Parathyroid adenoma (tissue), 2 donors: ENCODE data around the gene MGAT4C.
"Not testable (repeated sequence)": the region's sequence is repeated elsewhere in the genome, so short reads cannot be mapped to it uniquely, and the experiment has no call there.

Experiments used
- H2AFZ ChIP-seq: fragments of 300-600 bp; sonication (generic); one replicate; pipeline ENCODE4 v1.7.0; 2017; ENCODE audit warnings: antibody characterized with exemption, mild to moderate bottlenecking
- H3K27ac ChIP-seq: fragments of 300-600 bp; sonication (generic); one replicate; pipeline ENCODE4 v1.7.0; 2017
- H3K27me3 ChIP-seq: fragments of 300-600 bp; sonication (generic); one replicate; pipeline ENCODE4 v1.7.0; 2017; ENCODE audit warnings: low read length; ENCODE audit not compliant: control insufficient read depth, insufficient read depth
- H3K36me3 ChIP-seq: fragments of 300-600 bp; sonication (generic); one replicate; pipeline ENCODE4 v1.7.0; 2017; ENCODE audit warnings: low read length; ENCODE audit not compliant: control insufficient read depth, insufficient read depth
- H3K4me1 ChIP-seq: fragments of 300-600 bp; sonication (generic); one replicate; pipeline ENCODE4 v1.7.0; 2017; ENCODE audit warnings: control low read depth
- H3K4me2 ChIP-seq: fragments of 300-600 bp; sonication (generic); one replicate; pipeline ENCODE4 v1.7.0; 2017; ENCODE audit warnings: low read length
- H3K4me3 ChIP-seq: fragments of 300-600 bp; sonication (generic); one replicate; pipeline ENCODE4 v1.7.0; 2017; ENCODE audit warnings: low read depth, low read length
- H3K79me2 ChIP-seq: fragments of 300-600 bp; sonication (generic); one replicate; pipeline ENCODE4 v1.7.0; 2017; ENCODE audit warnings: control low read depth
- H3K9ac ChIP-seq: fragments of 300-600 bp; sonication (generic); one replicate; pipeline ENCODE4 v1.7.0; 2017; ENCODE audit warnings: mild to moderate bottlenecking
- H3K9me3 ChIP-seq: fragments of 300-600 bp; sonication (generic); one replicate; pipeline ENCODE4 v1.7.0; 2017; ENCODE audit warnings: low read length; ENCODE audit not compliant: control insufficient read depth
- CTCF ChIP-seq: fragments of 300-600 bp; sonication (generic); IDR thresholded peaks from one replicate; pipeline ENCODE4 v1.7.0; 2017; ENCODE audit warnings: antibody characterized with exemption, mild to moderate bottlenecking
- donor health status: primary hyperparathyroidism.

MGAT4C gene

GRCh38 chr12:86081843-86082242 lies 174.3 kb downstream of the MGAT4C start:
- Histone ChIP-seq H3K4me2 (no peak overlapping the region), H3K27ac (no peak overlapping the region)
- TF ChIP-seq CTCF = no peak

DNA sequence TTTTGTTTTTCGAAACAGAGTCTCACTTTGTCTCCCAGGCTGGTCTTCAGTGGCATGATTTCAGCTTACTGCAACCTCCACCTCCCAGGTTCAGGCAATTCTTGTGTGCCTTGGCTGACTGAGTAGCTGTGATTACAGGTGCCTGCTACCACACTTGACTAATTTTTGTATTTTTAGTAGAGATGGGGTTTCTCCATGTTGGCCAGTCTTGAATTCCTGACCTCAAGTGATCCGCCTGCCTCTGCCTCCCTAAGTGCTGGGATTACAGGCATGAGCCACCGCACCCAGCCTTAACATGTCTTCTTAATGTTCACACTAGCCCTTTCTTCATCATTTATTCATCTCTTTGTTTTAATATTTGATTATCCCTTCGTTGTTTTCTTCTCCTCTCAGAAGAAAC lies 197.1 kb downstream of the MGAT4C start:
- H3K27me3 ChIP-seq, H3K4me2 ChIP-seq, H3K9ac ChIP-seq, H3K4me1 ChIP-seq, H3K36me3 ChIP-seq, H3K27ac ChIP-seq, H3K79me2 ChIP-seq, H2AFZ ChIP-seq, H3K4me3 ChIP-seq, H3K9me3 ChIP-seq: not testable (repeated sequence)

More at GRCh38 chr12:86081843-86082242, 174.3 kb downstream of the MGAT4C start:
- Histone ChIP-seq H3K9ac (no peak overlapping the region), H3K36me3 (no peaks in the 10 kb centered on the region), H2AFZ (no peak overlapping the region), H3K9me3 (no peaks in the 10 kb centered on the region), H3K79me2 (no peaks in the 10 kb centered on the region), H3K4me3 (no peak overlapping the region), H3K4me1 (no peaks in the 10 kb centered on the region), H3K27me3 (no peaks in the 10 kb centered on the region)

- Histone ChIP-seq H3K36me3 (no peaks in the 10 kb centered on the region), H2AFZ (no peak overlapping the region), H3K4me2 (no peak overlapping the region), H3K4me1 (no peaks in the 10 kb centered on the region), H3K9ac (no peak overlapping the region), H3K27me3 (no peaks in the 10 kb centered on the region), H3K79me2 (no peaks in the 10 kb centered on the region), H3K4me3 (no peak overlapping the region), H3K9me3 (no peaks in the 10 kb centered on the region), H3K27ac (no peak overlapping the region)
- TF ChIP-seq CTCF = no peak
Observed at GRCh38 chr12:86057092-86057845, 198.9 kb downstream of the MGAT4C start.

DNA sequence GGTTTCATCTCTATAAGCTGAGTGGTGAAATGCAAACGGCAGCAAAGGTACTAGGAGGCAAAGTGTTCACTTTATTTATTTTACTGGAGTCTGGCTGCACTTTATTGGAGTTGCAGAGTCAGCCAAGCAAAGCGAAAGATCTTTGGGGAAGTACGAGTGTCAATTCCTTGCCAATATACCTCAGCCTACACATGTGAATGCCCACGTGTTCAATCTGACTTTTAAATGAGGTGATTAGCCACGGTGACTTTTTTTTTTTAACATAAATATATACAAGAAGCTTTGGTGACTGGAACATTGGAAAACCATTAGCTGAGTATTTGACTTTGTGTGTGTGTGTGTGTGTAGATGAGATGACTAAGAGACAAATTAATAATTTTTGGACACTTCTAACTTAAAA lies 203.3 kb downstream of the MGAT4C start:
- H3K4me3 ChIP-seq = no peak overlapping the region
- no peaks in the 10 kb centered on the region for H3K9me3 ChIP-seq
- H3K79me2 ChIP-seq = no peaks in the 10 kb centered on the region
- H3K27me3 ChIP-seq = no peaks in the 10 kb centered on the region
- no peaks in the 10 kb centered on the region for H3K4me1 ChIP-seq
- TF ChIP-seq CTCF = no peak
- no peak overlapping the region for H2AFZ ChIP-seq
- H3K9ac ChIP-seq = no peak overlapping the region
- no peaks in the 10 kb centered on the region for H3K36me3 ChIP-seq
- H3K27ac ChIP-seq = no peak overlapping the region
- H3K4me2 ChIP-seq = no peak overlapping the region

DNA sequence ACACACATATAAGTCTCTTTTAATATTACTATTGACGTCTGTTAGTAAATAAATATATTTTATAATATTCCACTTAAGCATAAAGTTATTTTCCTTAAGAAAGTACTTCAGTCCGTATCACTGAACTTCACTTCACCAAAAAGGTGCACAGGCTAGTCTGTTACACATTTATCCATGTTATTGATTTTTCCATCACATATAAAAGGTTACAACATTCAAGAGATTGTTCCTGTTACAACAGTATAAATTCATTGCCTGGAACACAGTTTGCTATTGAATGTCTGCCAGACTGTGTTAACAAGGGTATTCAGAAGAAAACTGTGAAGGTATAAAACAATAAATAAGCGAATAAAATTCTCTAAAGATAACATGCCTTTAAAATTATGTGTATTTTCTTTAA lies 206.2 kb downstream of the MGAT4C start:
- no peaks in the 10 kb centered on the region for H3K4me1 ChIP-seq
- no peak overlapping the region for H3K4me2 ChIP-seq
- H3K9me3 ChIP-seq = no peaks in the 10 kb centered on the region
- H2AFZ ChIP-seq = no peak overlapping the region
- H3K36me3 ChIP-seq = no peaks in the 10 kb centered on the region
- H3K4me3 ChIP-seq = no peak overlapping the region
- H3K27ac ChIP-seq = no peak overlapping the region
- H3K9ac ChIP-seq = no peak overlapping the region
- TF ChIP-seq CTCF = no peak
- H3K79me2 ChIP-seq = no peaks in the 10 kb centered on the region
- H3K27me3 ChIP-seq = no peaks in the 10 kb centered on the region
